OCI-LY7 (cell line): ENCODE data around the gene SYTL3.

ENCODE experiments used
- EZH2phosphoT487 ChIP-seq: fragments of 200-600 bp; sonication (generic); IDR thresholded peaks from 2 replicates; pipeline ENCODE4 v1.6.1; 2018; ENCODE audit warnings: low read depth, borderline replicate concordance, mild to moderate bottlenecking, mixed run types, antibody characterized with exemption, low read length, moderate library complexity, mixed read lengths
- TF ChIP-seq, protein P1 (sequence below): fragments of 200-600 bp; sonication (generic); conservative IDR thresholded peaks from 2 replicates; pipeline ENCODE4 v1.5.1; 2014; ENCODE audit warnings: mild to moderate bottlenecking, antibody characterized with exemption, low read length, moderate library complexity, mixed read lengths

DNA sequence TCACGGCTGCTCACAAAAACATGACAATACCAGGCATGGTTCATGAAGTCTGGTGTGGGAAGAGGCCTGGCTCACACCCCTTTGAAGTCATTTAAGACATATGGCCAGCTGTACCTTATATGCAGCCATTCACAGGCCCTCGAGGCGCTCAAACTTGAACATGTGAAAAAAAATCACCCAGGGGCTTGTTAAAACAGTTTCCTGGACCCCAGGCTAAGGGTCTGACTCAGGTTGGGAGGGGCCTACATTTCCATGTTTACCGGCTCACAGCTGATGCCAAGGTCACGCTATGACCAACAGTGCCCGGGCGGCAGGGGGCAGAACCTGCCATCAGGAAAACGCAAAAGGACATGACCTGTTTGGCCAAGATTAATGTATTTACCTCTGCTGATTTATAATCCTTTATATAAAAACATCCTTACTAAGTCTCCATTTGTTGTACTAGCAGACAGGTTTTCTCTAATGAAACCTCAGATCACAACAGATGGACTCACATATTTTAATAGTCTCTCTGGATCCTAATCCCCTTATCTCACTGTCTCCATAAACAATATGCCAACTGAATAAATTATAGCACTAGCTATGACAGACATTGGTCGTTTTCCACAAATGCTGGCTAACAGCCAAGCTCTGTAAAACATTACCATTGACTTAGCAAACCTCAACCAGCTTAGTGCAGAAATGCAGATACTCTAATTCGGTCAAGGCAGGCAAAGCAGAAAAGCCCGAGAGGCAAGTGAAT, 149.4 kb downstream of the SYTL3 start:
- TF ChIP-seq, protein P1, sequence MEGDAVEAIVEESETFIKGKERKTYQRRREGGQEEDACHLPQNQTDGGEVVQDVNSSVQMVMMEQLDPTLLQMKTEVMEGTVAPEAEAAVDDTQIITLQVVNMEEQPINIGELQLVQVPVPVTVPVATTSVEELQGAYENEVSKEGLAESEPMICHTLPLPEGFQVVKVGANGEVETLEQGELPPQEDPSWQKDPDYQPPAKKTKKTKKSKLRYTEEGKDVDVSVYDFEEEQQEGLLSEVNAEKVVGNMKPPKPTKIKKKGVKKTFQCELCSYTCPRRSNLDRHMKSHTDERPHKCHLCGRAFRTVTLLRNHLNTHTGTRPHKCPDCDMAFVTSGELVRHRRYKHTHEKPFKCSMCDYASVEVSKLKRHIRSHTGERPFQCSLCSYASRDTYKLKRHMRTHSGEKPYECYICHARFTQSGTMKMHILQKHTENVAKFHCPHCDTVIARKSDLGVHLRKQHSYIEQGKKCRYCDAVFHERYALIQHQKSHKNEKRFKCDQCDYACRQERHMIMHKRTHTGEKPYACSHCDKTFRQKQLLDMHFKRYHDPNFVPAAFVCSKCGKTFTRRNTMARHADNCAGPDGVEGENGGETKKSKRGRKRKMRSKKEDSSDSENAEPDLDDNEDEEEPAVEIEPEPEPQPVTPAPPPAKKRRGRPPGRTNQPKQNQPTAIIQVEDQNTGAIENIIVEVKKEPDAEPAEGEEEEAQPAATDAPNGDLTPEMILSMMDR = peak; percentile 65
- no peak for TF ChIP-seq EZH2phosphoT487
